DOHH2 (cell line): ENCODE results near the gene SAG.

Source experiments
- CTCF ChIP-seq: fragments of 200-600 bp; sonication (generic); IDR thresholded peaks from one replicate; pipeline ENCODE4 v1.5.1; 2014; ENCODE audit warnings: antibody characterized with exemption, mild to moderate bottlenecking, low read depth, low read length; ENCODE audit not compliant: poor library complexity, severe bottlenecking
- EZH2phosphoT487 ChIP-seq: fragments of 200-600 bp; sonication (generic); IDR thresholded peaks from 2 replicates; pipeline ENCODE4 v1.6.1; 2017; ENCODE audit warnings: borderline replicate concordance, mild to moderate bottlenecking, antibody characterized with exemption, low read length, moderate library complexity, mixed read lengths

GRCh38 chr2:233267516-233268245 lies 39.9 kb upstream of the SAG start:
- TF ChIP-seq CTCF (no peak), EZH2phosphoT487 (no peak)
